Keratinocyte (primary cell): ENCODE data around the gene FAAP20. TPM values are rescaled to one million over a fixed set of nuclear protein-coding genes. Genes with fewer than 3 reads are reported as not detected.
A peak's percentile ranks its signal among the peaks of the same experiment; 100 is the strongest.

Experiments
- DNase-seq: peaks from one replicate; pipeline ENCODE4 v3.0.0-alpha.2; 2011; ENCODE audit warnings: low read depth, missing footprints, low spot score
- FAIRE-seq: peaks from 2 replicates; lab custom pipeline; 2011; peaks lifted over from hg19 to GRCh38; lab: Jason Lieb, UNC
- H2AFZ ChIP-seq: 2 replicates; pipeline ENCODE4 v1.6.0; 2012; ENCODE audit warnings: low read length, control low read depth, inconsistent platforms; ENCODE audit not compliant: control insufficient read depth
- H3K27ac ChIP-seq: 2 replicates; pipeline ENCODE4 v1.5.1; 2011; ENCODE audit warnings: low read length; ENCODE audit not compliant: control insufficient read depth, insufficient read depth
- H3K27me3 ChIP-seq: 3 replicates; pipeline ENCODE4 v1.6.0; 2011; ENCODE audit warnings: low read length; ENCODE audit not compliant: control insufficient read depth, insufficient read depth; ENCODE audit errors: extremely low read depth
- H3K36me3 ChIP-seq, 2 experiments: 2 replicates in 1 of 2; 3 replicates in 1 of 2; pipeline ENCODE4 v1.5.1; 2011; ENCODE audit warnings: low read length in 2 of 2, mild to moderate bottlenecking in 1 of 2; ENCODE audit not compliant: control insufficient read depth in 2 of 2, insufficient read depth in 2 of 2; ENCODE audit errors: extremely low read depth in 1 of 2
- H3K4me1 ChIP-seq: 3 replicates; pipeline ENCODE4 v1.5.1; 2011; ENCODE audit warnings: low read length; ENCODE audit not compliant: control insufficient read depth, insufficient read depth; ENCODE audit errors: extremely low read depth
- H3K4me2 ChIP-seq: 3 replicates; pipeline ENCODE4 v1.6.0; 2011; ENCODE audit warnings: low read depth, low read length; ENCODE audit not compliant: control insufficient read depth, insufficient read depth; ENCODE audit errors: extremely low read depth
- H3K4me3 ChIP-seq, 3 experiments: fragments of 200-600 bp in 1 of 3; sonication (generic) in 1 of 3; 2 replicates in 2 of 3; 3 replicates in 1 of 3; pipeline ENCODE4 v1.5.1; 2011 to 2016; ENCODE audit warnings: low read length in 3 of 3, mild to moderate bottlenecking in 3 of 3, control low read depth in 2 of 3, inconsistent platforms in 1 of 3, low read depth in 1 of 3, mixed read lengths in 1 of 3, mixed run types in 1 of 3, moderate library complexity in 1 of 3; ENCODE audit not compliant: control insufficient read depth in 2 of 3, insufficient read depth in 2 of 3; ENCODE audit errors: extremely low read depth in 1 of 3
- H3K79me2 ChIP-seq: 2 replicates; pipeline ENCODE4 v1.6.0; 2012; ENCODE audit warnings: low read length; ENCODE audit not compliant: control insufficient read depth, insufficient read depth
- H3K9ac ChIP-seq: 3 replicates; pipeline ENCODE4 v1.6.0; 2011; ENCODE audit warnings: low read length; ENCODE audit not compliant: control insufficient read depth, insufficient read depth; ENCODE audit errors: extremely low read depth
- H3K9me1 ChIP-seq: 3 replicates; pipeline ENCODE4 v1.6.0; 2011; ENCODE audit warnings: low read length; ENCODE audit not compliant: control insufficient read depth, insufficient read depth; ENCODE audit errors: extremely low read depth
- H3K9me3 ChIP-seq: 2 replicates; pipeline ENCODE4 v1.5.1; 2012; ENCODE audit warnings: low read depth, low read length; ENCODE audit not compliant: control insufficient read depth
- H4K20me1 ChIP-seq: 3 replicates; pipeline ENCODE4 v1.6.0; 2011; ENCODE audit warnings: low read length; ENCODE audit not compliant: control insufficient read depth, insufficient read depth; ENCODE audit errors: extremely low read depth
- CTCF ChIP-seq, 3 experiments: IDR thresholded peaks in 1 of 3; conservative IDR thresholded peaks in 1 of 3; optimal IDR thresholded peaks in 1 of 3; 2 replicates in 2 of 3; 3 replicates in 1 of 3; pipeline versions ENCODE3 to v1.5.1; 2011; ENCODE audit warnings: low read length in 3 of 3, mild to moderate bottlenecking in 3 of 3, moderate library complexity in 2 of 3, control low read depth in 1 of 3, inconsistent platforms in 1 of 3; ENCODE audit not compliant: insufficient read depth in 2 of 3; ENCODE audit errors: extremely low read depth in 1 of 3
- EZH2 ChIP-seq: IDR thresholded peaks from one replicate; pipeline ENCODE4 v1.6.1; 2012; ENCODE audit warnings: inconsistent platforms, mild to moderate bottlenecking, low read length, moderate library complexity
- dilution Hi-C: fragments of 300-500 bp; cut with MboI; formaldehyde crosslinking; loops from one replicate; pipeline ENCODE4 v1.7.0; 2020; ENCODE audit warnings: low sequenced_read_pairs; ENCODE audit not compliant: extremely low pct_ligation_motif_present
- polyA plus RNA-seq, 5 experiments: library from polyadenylated mRNA; depleted of rRNA in 3 of 5; stranded (reverse) in 3 of 5; stranded (forward) in 1 of 5; unstranded in 1 of 5; fragments of >200 nt; gene quantifications; 1 replicate in 1 of 5; 2 replicates in 3 of 5; 3 replicates in 1 of 5; pipeline versions ENCODE4 v1.2.1 to v1.2.3, GENCODE V29; 2011 to 2012; ENCODE audit warnings: missing spikeins in 2 of 5, low read depth in 1 of 5, low replicate concordance in 1 of 5

The FAAP20 gene
- polyA plus RNA-seq, 1 donor (not counting 4 experiments of a cell fraction or from before 2014, with no cell fraction given): 7.3 TPM

GRCh38 chr1:2238361-2239012 is 43.9 kb upstream of the FAAP20 start:
- Histone ChIP-seq H2AFZ (no peak overlapping the region), H3K4me1 (peaks cover 29% of the 10 kb centered on the region), H3K36me3 (peaks cover 4 to 15% of the 10 kb centered on the region in 2 experiments), H4K20me1 (peaks cover 50% of the 10 kb centered on the region), H3K4me2 (no peak overlapping the region), H3K4me3 (no peak overlapping the region), H3K79me2 (peaks cover 99% of the 10 kb centered on the region), H3K9me3 (no peaks in the 10 kb centered on the region), H3K27ac (no peak overlapping the region), H3K27me3 (no peaks in the 10 kb centered on the region), H3K9me1 (peaks cover 5% of the 10 kb centered on the region), H3K9ac (no peak overlapping the region)
- no peak for FAIRE-seq
- no peak for DNase-seq
- dilution Hi-C loops: no loop called here
- TF ChIP-seq EZH2: no peak

- H2AFZ ChIP-seq: no peak overlapping the region
- no peaks in the 10 kb centered on the region for H3K27me3 ChIP-seq
- FAIRE-seq (no peak), DNase-seq (no peak)
- H3K9me1 ChIP-seq: peaks cover 5% of the 10 kb centered on the region
- peaks cover 3 to 10% of the 10 kb centered on the region in 2 experiments for H3K36me3 ChIP-seq
- no peak overlapping the region for H3K27ac ChIP-seq
- H3K4me3 ChIP-seq: no peak overlapping the region
- H4K20me1 ChIP-seq: peaks cover 48% of the 10 kb centered on the region
- TF ChIP-seq EZH2 (no peak), CTCF (optimal IDR thresholded peaks at IDR 0.05 in 1 of 3, IDR thresholded peaks at IDR 0.05 in 1 of 3, conservative IDR thresholded peaks at IDR 0.05 in 1 of 3; ENCODE audit: extremely low read depth in 1 of 3, insufficient read depth in 2 of 3, low read length in 3 of 3) (peak in 1 of 3 experiments; percentile 34)
- H3K9me3 ChIP-seq: no peaks in the 10 kb centered on the region
- no peak overlapping the region for H3K9ac ChIP-seq
- no peak overlapping the region for H3K4me2 ChIP-seq
- H3K4me1 ChIP-seq: peaks cover 33% of the 10 kb centered on the region
- dilution Hi-C loops: no loop called here
- peaks cover 99% of the 10 kb centered on the region for H3K79me2 ChIP-seq
These were observed 43.2 kb upstream of the FAAP20 start for GRCh38 chr1:2237773-2238172.
